Muscle layer of colon (tissue), 2 donors: ENCODE measurements around the gene MPZL1.
"Not testable (repeated sequence)": the region's sequence is repeated elsewhere in the genome, so short reads cannot be mapped to it uniquely, and the experiment has no call there.

Experiments used
- H3K27ac ChIP-seq: one replicate; pipeline ENCODE4 v1.7.0; 2013; ENCODE audit warnings: low read depth, mild to moderate bottlenecking, low read length, moderate library complexity
- H3K27me3 ChIP-seq, 2 donors: one replicate each; pipeline ENCODE4 v1.7.0; 2013; ENCODE audit warnings: low read length in 2 of 2, mild to moderate bottlenecking in 2 of 2; ENCODE audit not compliant: insufficient read depth in 2 of 2, control insufficient read depth in 1 of 2
- H3K36me3 ChIP-seq: one replicate; pipeline ENCODE4 v1.7.0; 2013; ENCODE audit warnings: mild to moderate bottlenecking, low read length; ENCODE audit not compliant: insufficient read depth
- H3K4me1 ChIP-seq: one replicate; pipeline ENCODE4 v1.7.0; 2013; ENCODE audit warnings: mild to moderate bottlenecking, low read length; ENCODE audit not compliant: insufficient read depth
- H3K4me3 ChIP-seq, 2 donors: one replicate each; pipeline ENCODE4 v1.7.0; 2013; ENCODE audit warnings: low read length in 2 of 2, low read depth in 1 of 2, mild to moderate bottlenecking in 1 of 2, moderate library complexity in 1 of 2
- H3K9ac ChIP-seq: one replicate; pipeline ENCODE4 v1.7.0; 2013; ENCODE audit warnings: low read length
- H3K9me3 ChIP-seq: one replicate; pipeline ENCODE4 v1.7.0; 2013; ENCODE audit warnings: mild to moderate bottlenecking, low read length
- donor health status: abdominal sarcoma.
- donor health status: Adenocarcinoma of cecum.

Gene MPZL1

DNA sequence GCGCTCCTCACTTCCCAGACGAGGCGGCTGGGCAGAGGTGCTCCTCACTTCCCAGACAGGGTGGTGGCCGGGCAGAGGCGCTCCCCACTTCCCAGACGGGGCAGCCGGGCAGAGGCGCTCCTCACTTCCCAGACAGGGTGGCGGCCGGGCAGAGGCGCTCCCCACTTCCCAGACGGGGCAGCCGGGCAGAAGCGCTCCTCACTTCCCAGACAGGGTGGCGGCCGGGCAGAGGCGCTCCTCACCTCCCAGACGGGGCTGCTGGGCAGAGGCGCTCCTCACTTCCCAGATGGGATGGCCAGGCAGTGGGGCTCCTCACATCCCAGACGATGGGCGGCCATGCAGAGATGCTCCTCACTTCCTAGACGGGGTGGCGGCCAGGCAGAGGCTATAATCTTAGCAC lies 84.5 kb downstream of the MPZL1 start:
- H3K9ac ChIP-seq, H3K9me3 ChIP-seq, H3K36me3 ChIP-seq, H3K27me3 ChIP-seq, H3K27ac ChIP-seq, H3K4me3 ChIP-seq, H3K4me1 ChIP-seq: not testable (repeated sequence)

GRCh38 chr1:167806676-167807075 lies 84.9 kb downstream of the MPZL1 start:
- H3K27me3 ChIP-seq, H3K27ac ChIP-seq, H3K36me3 ChIP-seq, H3K4me3 ChIP-seq, H3K9me3 ChIP-seq, H3K4me1 ChIP-seq, H3K9ac ChIP-seq: not testable (repeated sequence)

GRCh38 chr1:167808104-167808503 lies 86.3 kb downstream of the MPZL1 start:
- peaks cover 6% of the 10 kb centered on the region for H3K4me1 ChIP-seq

GRCh38 chr1:167808690-167809089 lies 86.9 kb downstream of the MPZL1 start:
- no peak overlapping the region for H3K9ac ChIP-seq
- no peaks in the 10 kb centered on the region for H3K9me3 ChIP-seq
- H3K27ac ChIP-seq: no peak overlapping the region
- no peaks in the 10 kb centered on the region for H3K36me3 ChIP-seq
- H3K27me3 ChIP-seq: no peaks in the 10 kb centered on the region
- H3K4me1 ChIP-seq: peaks cover under 1% of the 10 kb centered on the region
- H3K4me3 ChIP-seq: no peak overlapping the region

More at GRCh38 chr1:167808104-167808503, 86.3 kb downstream of the MPZL1 start:
- H3K4me3 ChIP-seq: no peak overlapping the region
- H3K9me3 ChIP-seq: no peaks in the 10 kb centered on the region
- no peak overlapping the region for H3K27ac ChIP-seq
- H3K9ac ChIP-seq: no peak overlapping the region
- no peaks in the 10 kb centered on the region for H3K36me3 ChIP-seq
- H3K27me3 ChIP-seq: no peaks in the 10 kb centered on the region

DNA sequence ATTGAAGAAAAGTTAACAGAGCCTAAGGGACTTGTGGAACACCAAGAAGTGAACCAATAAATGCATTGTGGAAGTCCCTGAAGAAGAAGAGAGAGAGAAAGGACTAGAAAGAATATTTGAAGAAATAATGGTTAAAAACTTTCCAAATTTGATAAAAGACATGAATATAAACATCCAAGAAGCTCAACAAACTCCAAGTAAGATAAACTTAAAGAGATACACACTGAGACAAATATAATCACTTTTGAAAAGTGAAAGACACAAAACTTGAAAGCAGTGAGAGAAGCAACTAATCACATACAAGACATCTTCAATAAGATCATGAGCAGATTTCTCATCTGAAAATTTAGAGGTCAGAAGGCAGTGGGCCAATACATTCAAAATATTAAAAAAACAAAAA lies 91.2 kb downstream of the MPZL1 start:
- Histone ChIP-seq H3K36me3 (no peaks in the 10 kb centered on the region), H3K4me3 (no peak overlapping the region), H3K9me3 (no peaks in the 10 kb centered on the region), H3K27me3 (no peaks in the 10 kb centered on the region), H3K9ac (no peak overlapping the region), H3K4me1 (no peaks in the 10 kb centered on the region), H3K27ac (no peak overlapping the region)

DNA sequence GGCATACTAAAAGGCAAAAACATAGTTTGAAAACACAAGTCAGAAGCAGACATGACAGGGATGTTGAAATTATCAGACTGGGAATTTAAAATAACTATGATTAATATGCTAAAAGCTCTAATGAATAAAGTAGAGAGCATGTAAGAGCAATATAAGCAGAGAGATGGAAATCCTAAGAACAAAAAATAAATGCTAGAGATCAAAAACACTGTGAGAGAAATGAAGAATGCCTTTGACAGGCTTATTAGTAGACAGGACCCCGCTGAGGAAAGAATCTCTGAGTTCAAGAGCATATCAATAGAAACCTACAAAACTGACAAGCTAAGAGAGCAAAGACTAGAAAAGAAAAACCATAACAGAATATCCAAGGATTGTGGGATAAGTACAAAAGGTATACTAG lies 93.9 kb downstream of the MPZL1 start:
- Histone ChIP-seq H3K4me1 (no peaks in the 10 kb centered on the region), H3K27me3 (no peaks in the 10 kb centered on the region), H3K27ac (no peak overlapping the region), H3K9ac (no peak overlapping the region), H3K9me3 (no peaks in the 10 kb centered on the region), H3K36me3 (no peaks in the 10 kb centered on the region), H3K4me3 (no peak overlapping the region)

GRCh38 chr1:167819849-167820683 lies 98.3 kb downstream of the MPZL1 start:
- no peaks in the 10 kb centered on the region for H3K4me1 ChIP-seq
- H3K27me3 ChIP-seq: no peaks in the 10 kb centered on the region
- H3K36me3 ChIP-seq: no peaks in the 10 kb centered on the region
- H3K9me3 ChIP-seq: no peaks in the 10 kb centered on the region
- H3K9ac ChIP-seq: no peak overlapping the region
- peak overlapping the region; percentile 42 to 51 for H3K4me3 ChIP-seq
- H3K27ac ChIP-seq: peak overlapping the region; percentile 10

DNA sequence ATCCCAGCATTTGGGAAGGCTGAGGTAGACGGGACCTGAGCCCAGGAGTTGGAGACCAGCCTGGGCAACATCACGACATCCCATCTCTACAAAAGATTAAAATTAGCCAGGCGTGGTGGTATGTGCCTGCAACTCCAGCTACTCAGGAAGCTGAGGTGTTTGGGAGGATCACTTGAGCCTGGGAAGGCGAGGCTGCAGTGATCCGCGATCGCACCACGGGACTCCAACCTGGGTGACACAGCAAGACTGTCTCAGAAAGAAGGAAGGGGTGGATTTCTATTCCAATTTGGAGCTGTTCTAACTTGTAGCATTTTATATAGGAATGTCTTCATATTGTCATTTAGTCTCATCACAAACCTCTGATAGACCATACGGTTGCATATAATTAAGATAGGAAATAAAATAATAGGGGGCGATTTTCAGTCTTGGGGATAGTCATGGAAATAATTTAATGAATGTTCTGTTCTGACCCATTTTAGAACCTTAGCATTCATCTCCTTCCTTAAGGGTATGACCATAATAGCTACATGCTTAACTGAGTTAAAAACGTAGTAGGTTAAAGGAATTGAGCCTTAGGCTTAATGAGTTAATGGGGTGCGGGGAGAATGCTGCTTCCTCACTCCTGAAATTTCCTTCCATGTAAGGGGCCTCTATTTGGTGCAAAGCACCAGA lies 99.0 kb downstream of the MPZL1 start:
- no peak overlapping the region for H3K9ac ChIP-seq
- no peaks in the 10 kb centered on the region for H3K27me3 ChIP-seq
- H3K27ac ChIP-seq: no peak overlapping the region
- H3K9me3 ChIP-seq: no peaks in the 10 kb centered on the region
- no peak overlapping the region for H3K4me3 ChIP-seq
- no peaks in the 10 kb centered on the region for H3K36me3 ChIP-seq
- H3K4me1 ChIP-seq: no peaks in the 10 kb centered on the region

- Histone ChIP-seq H3K36me3 (no peaks in the 10 kb centered on the region), H3K27me3 (no peaks in the 10 kb centered on the region), H3K9ac (no peak overlapping the region), H3K9me3 (no peaks in the 10 kb centered on the region), H3K4me1 (no peaks in the 10 kb centered on the region), H3K27ac (no peak overlapping the region), H3K4me3 (no peak overlapping the region)
Measured at GRCh38 chr1:167821356-167821685, 99.5 kb downstream of the MPZL1 start.

- Histone ChIP-seq H3K27ac (no peak overlapping the region), H3K9ac (no peak overlapping the region), H3K27me3 (no peaks in the 10 kb centered on the region), H3K4me1 (no peaks in the 10 kb centered on the region), H3K4me3 (no peak overlapping the region), H3K36me3 (no peaks in the 10 kb centered on the region), H3K9me3 (no peaks in the 10 kb centered on the region)
Measured at GRCh38 chr1:167821969-167822685, 100.3 kb downstream of the MPZL1 start.

DNA sequence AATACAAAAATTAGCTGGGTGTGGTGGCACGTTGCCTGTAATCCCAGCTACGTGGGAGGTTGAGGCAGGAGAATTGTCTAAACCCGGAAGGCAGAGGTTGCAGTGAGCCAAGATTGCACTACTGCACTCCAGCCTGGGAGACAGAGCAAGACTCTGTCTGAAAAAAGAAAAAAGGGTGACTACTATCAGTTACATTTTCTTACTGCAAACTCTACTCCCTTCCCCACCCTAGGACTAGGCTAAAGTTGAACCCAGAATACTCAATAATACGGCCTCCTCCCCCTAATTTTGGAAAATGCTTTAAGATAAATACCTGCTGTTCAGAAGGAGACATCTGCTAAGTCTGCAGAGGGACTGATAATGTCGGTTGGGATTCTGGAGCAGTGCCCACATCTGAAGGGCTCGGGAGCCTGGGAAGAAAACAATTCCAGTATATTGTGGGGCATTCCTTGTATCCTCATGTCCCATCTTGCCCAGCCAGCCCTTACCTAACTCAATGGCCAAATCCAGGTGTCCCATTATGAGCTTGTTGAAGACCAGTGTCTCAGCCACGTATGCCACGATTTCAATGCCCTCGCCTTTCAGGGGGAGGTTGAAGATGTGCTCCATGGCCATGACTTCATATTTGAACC lies 102.5 kb downstream of the MPZL1 start:
- H3K9me3 ChIP-seq: no peaks in the 10 kb centered on the region
- no peaks in the 10 kb centered on the region for H3K4me1 ChIP-seq
- no peaks in the 10 kb centered on the region for H3K36me3 ChIP-seq
- no peaks in the 10 kb centered on the region for H3K27me3 ChIP-seq
- H3K4me3 ChIP-seq: no peak overlapping the region
- no peak overlapping the region for H3K9ac ChIP-seq
- no peak overlapping the region for H3K27ac ChIP-seq
